Measurements from ENCODE around the gene DDAH2.

The DDAH2 gene

DNA sequence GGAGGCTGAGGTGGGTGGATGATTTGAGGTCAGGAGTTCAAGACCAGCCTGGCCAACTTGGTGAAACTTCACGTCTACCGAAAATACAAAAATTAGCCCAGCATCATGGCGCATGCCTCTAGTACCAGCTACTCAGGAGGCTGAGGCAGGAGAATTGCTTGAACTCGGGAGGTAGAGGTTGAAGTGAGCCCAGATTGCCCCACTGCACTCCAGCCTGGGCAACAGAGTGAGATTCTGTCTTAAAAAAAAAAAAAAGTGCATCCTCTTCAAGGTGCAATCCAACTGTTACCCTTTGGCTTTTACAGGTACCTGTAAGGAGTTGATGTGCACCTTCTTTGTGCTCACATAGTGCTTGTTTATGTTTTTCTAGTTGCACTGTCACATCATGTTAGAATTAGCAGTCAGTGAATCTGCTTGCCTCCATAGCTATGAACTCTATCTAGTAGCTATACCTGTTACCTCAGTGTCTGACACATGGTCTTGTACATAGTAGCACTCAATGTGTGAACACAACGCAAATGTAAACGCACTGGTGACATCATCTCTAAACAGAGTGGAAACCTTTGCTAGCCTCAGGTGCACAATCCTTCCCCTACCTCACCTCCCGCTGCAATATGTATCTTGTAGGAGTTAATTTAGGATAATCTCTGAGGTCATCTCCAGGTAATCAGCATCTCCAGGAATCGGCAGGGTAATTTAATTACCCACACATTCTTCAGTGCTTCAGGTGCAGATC, 20.4 kb upstream of the DDAH2 start:
- Histone ChIP-seq H4K8ac (ENCODE audit: low read depth, low read length) (no peak overlapping the region), H2AFZ (ENCODE audit: low read length) (no peak overlapping the region), H3K27ac (replicated peaks; ENCODE audit: low read length) (no peak overlapping the region), H3K18ac (ENCODE audit: low read length) (no peak overlapping the region), H2BK15ac (ENCODE audit: low read length) (no peak overlapping the region), H3K27me3 (ENCODE audit: control insufficient read depth in 3 of 3, insufficient read depth in 3 of 3, low read depth in 1 of 3, low read length in 3 of 3) (no peaks in the 10 kb centered on the region), H3K4me2 (ENCODE audit: insufficient read depth, low read length, poor library complexity, severe bottlenecking) (no peak overlapping the region), H3K4ac (ENCODE audit: low read length) (no peak overlapping the region), H3K9ac (ENCODE audit: low read depth, low read length, poor library complexity) (no peak overlapping the region), H3K4me3 (ENCODE audit: low read length in 2 of 2) (no peak overlapping the region), H2AK5ac (ENCODE audit: low read depth, low read length) (no peak overlapping the region), H3K4me1 (ENCODE audit: control insufficient read depth in 2 of 2, insufficient read depth in 1 of 2, low read depth in 1 of 2, low read length in 2 of 2) (peaks cover 0 to 3% of the 10 kb centered on the region in 2 donors), H2BK12ac (ENCODE audit: low read length) (no peak overlapping the region), H3K14ac (ENCODE audit: low read length) (no peak overlapping the region), H4K91ac (ENCODE audit: low read depth, low read length, poor library complexity) (no peak overlapping the region), H2BK120ac (ENCODE audit: low read depth, low read length) (no peak overlapping the region), H3K36me3 (replicated peaks in 1 of 2; ENCODE audit: control insufficient read depth in 2 of 2, insufficient read depth in 2 of 2, low read length in 2 of 2) (peaks cover 6 to 61% of the 10 kb centered on the region in 2 donors), H3K9me3 (replicated peaks in 1 of 2; ENCODE audit: control insufficient read depth in 2 of 2, insufficient read depth in 1 of 2, low read depth in 1 of 2, low read length in 2 of 2) (no peaks in the 10 kb centered on the region), H3K79me1 (ENCODE audit: low read depth, low read length) (no peaks in the 10 kb centered on the region), H3K23ac (ENCODE audit: low read depth, low read length, poor library complexity) (no peak overlapping the region), H2BK5ac (ENCODE audit: low read length) (no peak overlapping the region)
- WGBS, 2 donors (ENCODE audit: extremely low coverage in 2 of 2, insufficient read length in 2 of 2, insufficient replicate concordance in 1 of 2): no CpG with 5 or more reads among the region's 8 CpGs
- no peak for DNase-seq (ENCODE audit: low spot score)

DNA sequence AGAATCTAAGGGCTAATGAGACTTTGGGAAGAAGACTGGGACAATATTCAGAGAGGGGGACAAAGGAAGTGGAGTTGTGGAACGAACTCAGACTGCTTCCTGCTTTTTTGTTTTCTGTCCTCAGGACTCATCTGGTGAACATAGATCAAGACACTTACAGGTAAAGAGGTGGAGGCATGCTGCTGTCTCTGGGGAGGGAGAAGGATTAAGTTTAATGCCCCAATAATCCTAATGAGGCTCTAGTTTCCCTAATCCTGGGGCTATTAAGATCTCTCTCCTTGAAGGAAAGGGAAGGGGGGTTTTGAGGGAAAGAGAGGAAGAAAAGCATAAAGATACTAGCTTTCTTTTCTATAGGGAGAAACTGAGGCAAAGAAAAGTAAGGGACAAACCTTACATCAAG, 15.3 kb upstream of the DDAH2 start:
- H3K79me1 ChIP-seq (ENCODE audit: low read depth, low read length): no peaks in the 10 kb centered on the region
- no peaks in the 10 kb centered on the region for H3K27me3 ChIP-seq (ENCODE audit: control insufficient read depth in 3 of 3, insufficient read depth in 3 of 3, low read depth in 1 of 3, low read length in 3 of 3)
- H3K14ac ChIP-seq (ENCODE audit: low read length): no peak overlapping the region
- no peak overlapping the region for H3K23ac ChIP-seq (ENCODE audit: low read depth, low read length, poor library complexity)
- H3K36me3 ChIP-seq (replicated peaks in 1 of 2; ENCODE audit: control insufficient read depth in 2 of 2, insufficient read depth in 2 of 2, low read length in 2 of 2): peaks cover 13 to 73% of the 10 kb centered on the region in 2 donors
- H3K9ac ChIP-seq (ENCODE audit: low read depth, low read length, poor library complexity): no peak overlapping the region
- no peak overlapping the region for H3K4me3 ChIP-seq (ENCODE audit: low read length in 2 of 2)
- WGBS, 2 donors (ENCODE audit: extremely low coverage in 2 of 2, insufficient read length in 2 of 2, insufficient replicate concordance in 1 of 2): no CpG with 5 or more reads among the region's 1 CpG
- H2AK5ac ChIP-seq (ENCODE audit: low read depth, low read length): no peak overlapping the region
- H2BK12ac ChIP-seq (ENCODE audit: low read length): no peak overlapping the region
- H2BK5ac ChIP-seq (ENCODE audit: low read length): no peak overlapping the region
- no peak for DNase-seq (ENCODE audit: low spot score)
- no peak overlapping the region for H4K91ac ChIP-seq (ENCODE audit: low read depth, low read length, poor library complexity)
- no peak overlapping the region for H3K4me2 ChIP-seq (ENCODE audit: insufficient read depth, low read length, poor library complexity, severe bottlenecking)
- H3K18ac ChIP-seq (ENCODE audit: low read length): no peak overlapping the region
- no peak overlapping the region for H3K4ac ChIP-seq (ENCODE audit: low read length)
- H3K27ac ChIP-seq (replicated peaks; ENCODE audit: low read length): no peak overlapping the region
- H2BK120ac ChIP-seq (ENCODE audit: low read depth, low read length): no peak overlapping the region
- H4K8ac ChIP-seq (ENCODE audit: low read depth, low read length): no peak overlapping the region
- H3K4me1 ChIP-seq (ENCODE audit: control insufficient read depth in 2 of 2, insufficient read depth in 1 of 2, low read depth in 1 of 2, low read length in 2 of 2): peaks cover 2 to 8% of the 10 kb centered on the region in 2 donors
- no peak overlapping the region for H2BK15ac ChIP-seq (ENCODE audit: low read length)
- H3K9me3 ChIP-seq (replicated peaks in 1 of 2; ENCODE audit: control insufficient read depth in 2 of 2, insufficient read depth in 1 of 2, low read depth in 1 of 2, low read length in 2 of 2): no peaks in the 10 kb centered on the region
- H2AFZ ChIP-seq (ENCODE audit: low read length): no peak overlapping the region

DNA sequence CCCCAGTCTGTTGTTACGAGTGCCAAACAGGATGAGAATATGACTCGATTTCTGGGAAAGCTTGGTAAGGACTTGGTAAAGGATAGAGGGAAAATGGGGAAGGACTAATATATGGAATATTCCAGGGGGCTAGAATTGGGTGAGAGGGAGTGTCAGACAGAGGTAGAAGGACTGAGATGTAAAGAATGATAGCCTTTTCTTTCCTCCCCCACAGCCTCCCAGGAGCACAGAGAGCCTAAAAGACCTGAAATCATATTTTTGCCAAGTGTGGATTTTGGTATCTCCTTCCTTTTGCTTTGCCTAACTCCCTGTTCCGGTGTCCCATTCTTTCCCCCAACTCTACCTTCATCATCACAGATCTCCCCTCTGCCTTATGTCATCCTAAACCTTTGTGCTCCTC, 13.8 kb upstream of the DDAH2 start:
- no CpG with 5 or more reads among the region's 3 CpGs for WGBS, 2 donors (ENCODE audit: extremely low coverage in 2 of 2, insufficient read length in 2 of 2, insufficient replicate concordance in 1 of 2)
- Histone ChIP-seq H4K91ac (ENCODE audit: low read depth, low read length, poor library complexity) (no peak overlapping the region), H3K9ac (ENCODE audit: low read depth, low read length, poor library complexity) (peak overlapping the region; percentile 13), H3K23ac (ENCODE audit: low read depth, low read length, poor library complexity) (no peak overlapping the region), H2BK120ac (ENCODE audit: low read depth, low read length) (no peak overlapping the region), H3K36me3 (replicated peaks in 1 of 2; ENCODE audit: control insufficient read depth in 2 of 2, insufficient read depth in 2 of 2, low read length in 2 of 2) (peaks cover 12 to 62% of the 10 kb centered on the region in 2 donors), H3K4me3 (ENCODE audit: low read length in 2 of 2) (no peak overlapping the region), H4K8ac (ENCODE audit: low read depth, low read length) (no peak overlapping the region), H3K4ac (ENCODE audit: low read length) (no peak overlapping the region), H2BK12ac (ENCODE audit: low read length) (peak overlapping the region; percentile 18), H3K4me1 (ENCODE audit: control insufficient read depth in 2 of 2, insufficient read depth in 1 of 2, low read depth in 1 of 2, low read length in 2 of 2) (peaks cover 16 to 22% of the 10 kb centered on the region in 2 donors), H2AFZ (ENCODE audit: low read length) (no peak overlapping the region), H3K4me2 (ENCODE audit: insufficient read depth, low read length, poor library complexity, severe bottlenecking) (no peak overlapping the region), H2BK5ac (ENCODE audit: low read length) (no peak overlapping the region), H3K79me1 (ENCODE audit: low read depth, low read length) (no peaks in the 10 kb centered on the region), H3K27me3 (ENCODE audit: control insufficient read depth in 3 of 3, insufficient read depth in 3 of 3, low read depth in 1 of 3, low read length in 3 of 3) (no peaks in the 10 kb centered on the region), H3K27ac (replicated peaks; ENCODE audit: low read length) (no peak overlapping the region), H3K18ac (ENCODE audit: low read length) (no peak overlapping the region), H3K14ac (ENCODE audit: low read length) (no peak overlapping the region), H3K9me3 (replicated peaks in 1 of 2; ENCODE audit: control insufficient read depth in 2 of 2, insufficient read depth in 1 of 2, low read depth in 1 of 2, low read length in 2 of 2) (no peaks in the 10 kb centered on the region), H2AK5ac (ENCODE audit: low read depth, low read length) (no peak overlapping the region), H2BK15ac (ENCODE audit: low read length) (no peak overlapping the region)
- no peak for DNase-seq (ENCODE audit: low spot score)

DNA sequence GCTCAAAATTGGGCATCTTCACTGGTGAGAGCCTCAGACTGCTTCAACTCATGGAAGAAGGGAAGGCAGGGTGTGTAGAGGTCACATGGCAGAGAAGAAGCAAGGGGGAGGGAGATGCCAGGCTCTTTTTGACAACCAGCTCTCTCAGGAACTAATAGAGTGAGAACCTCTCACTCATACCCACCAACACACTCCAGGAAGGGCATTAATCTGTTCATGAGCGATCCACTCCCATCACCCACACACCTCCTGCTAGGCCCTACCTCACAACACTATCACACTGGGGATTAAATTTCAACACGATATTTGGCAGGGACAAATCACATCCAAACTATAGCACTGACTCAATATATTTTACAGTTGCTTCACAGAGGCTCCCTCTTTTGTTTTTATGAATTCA, 12.7 kb upstream of the DDAH2 start:
- Histone ChIP-seq H2BK15ac (ENCODE audit: low read length) (no peak overlapping the region), H3K23ac (ENCODE audit: low read depth, low read length, poor library complexity) (no peak overlapping the region), H3K79me1 (ENCODE audit: low read depth, low read length) (peaks cover 1% of the 10 kb centered on the region), H3K9me3 (replicated peaks in 1 of 2; ENCODE audit: control insufficient read depth in 2 of 2, insufficient read depth in 1 of 2, low read depth in 1 of 2, low read length in 2 of 2) (no peaks in the 10 kb centered on the region), H3K4me2 (ENCODE audit: insufficient read depth, low read length, poor library complexity, severe bottlenecking) (no peak overlapping the region), H3K9ac (ENCODE audit: low read depth, low read length, poor library complexity) (no peak overlapping the region), H2AK5ac (ENCODE audit: low read depth, low read length) (no peak overlapping the region), H3K4ac (ENCODE audit: low read length) (no peak overlapping the region), H3K18ac (ENCODE audit: low read length) (no peak overlapping the region), H3K14ac (ENCODE audit: low read length) (no peak overlapping the region), H3K27me3 (ENCODE audit: control insufficient read depth in 3 of 3, insufficient read depth in 3 of 3, low read depth in 1 of 3, low read length in 3 of 3) (no peaks in the 10 kb centered on the region), H3K27ac (replicated peaks; ENCODE audit: low read length) (no peak overlapping the region), H4K8ac (ENCODE audit: low read depth, low read length) (no peak overlapping the region), H2BK120ac (ENCODE audit: low read depth, low read length) (no peak overlapping the region), H3K36me3 (replicated peaks in 1 of 2; ENCODE audit: control insufficient read depth in 2 of 2, insufficient read depth in 2 of 2, low read length in 2 of 2) (peaks cover 7 to 51% of the 10 kb centered on the region in 2 donors), H2BK5ac (ENCODE audit: low read length) (no peak overlapping the region), H3K4me1 (ENCODE audit: control insufficient read depth in 2 of 2, insufficient read depth in 1 of 2, low read depth in 1 of 2, low read length in 2 of 2) (peaks cover 22 to 26% of the 10 kb centered on the region in 2 donors), H3K4me3 (ENCODE audit: low read length in 2 of 2) (no peak overlapping the region), H4K91ac (ENCODE audit: low read depth, low read length, poor library complexity) (peak overlapping the region; percentile 19), H2BK12ac (ENCODE audit: low read length) (no peak overlapping the region), H2AFZ (ENCODE audit: low read length) (no peak overlapping the region)
- WGBS, 2 donors (ENCODE audit: extremely low coverage in 2 of 2, insufficient read length in 2 of 2, insufficient replicate concordance in 1 of 2): no CpG with 5 or more reads among the region's 2 CpGs
- DNase-seq (ENCODE audit: low spot score): no peak

Measured in neuronal stem cell (in vitro differentiated cells).